ENCODE measurements around the gene NFIB.

DNA sequence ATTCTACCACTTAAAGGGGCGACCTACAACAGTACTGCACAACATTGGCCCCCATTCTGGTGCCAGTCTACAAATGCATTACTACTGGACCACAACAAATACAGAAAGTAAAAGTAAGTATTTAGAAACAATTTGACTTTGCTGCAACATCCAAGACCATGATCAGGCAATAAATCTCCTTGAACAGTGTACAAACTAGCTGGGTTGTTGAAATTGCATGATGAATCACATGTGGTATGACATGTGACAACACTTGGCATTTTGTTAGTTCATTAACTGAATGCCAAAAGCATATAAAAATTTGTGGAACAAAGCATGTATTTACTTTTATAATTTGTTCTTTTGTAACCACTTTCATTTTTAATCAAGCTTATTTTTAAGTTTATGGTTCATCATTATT, 270.5 kb downstream of the NFIB start:
- TF ChIP-seq CTCF (IDR thresholded peaks at IDR 0.05) (no peak), POLR2A (IDR thresholded peaks at IDR 0.05) (no peak)
